GM21529 (cell line): ENCODE results near the gene DLST.

Experiments
- ATAC-seq: cut with Tn5 transposase; IDR thresholded peaks from one replicate; pipeline ENCODE4 v1.9.1; 2021; ENCODE audit not compliant: unreplicated experiment

The DLST gene

GRCh38 chr14:74860899-74861733 is 20.6 kb upstream of the DLST start:
- ATAC-seq, result peak; percentile 61

DNA sequence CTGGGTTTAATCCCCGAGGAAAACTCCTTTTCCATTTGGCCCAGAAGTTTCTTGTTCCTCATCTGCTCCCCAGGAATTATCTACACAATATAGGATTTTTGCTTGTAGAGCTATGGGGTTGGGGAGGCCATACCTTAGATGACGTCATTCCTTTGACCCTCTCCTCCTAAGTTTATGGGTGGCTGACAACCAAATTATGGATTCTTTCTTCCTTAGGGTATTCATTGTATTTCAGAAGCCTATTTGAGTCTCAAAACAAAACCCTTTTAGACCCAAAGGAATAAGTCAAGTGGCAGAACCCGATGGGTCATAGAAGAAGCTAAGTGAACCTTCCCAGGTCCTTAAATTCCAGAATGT is 20.0 kb upstream of the DLST start:
- no peak for ATAC-seq

DNA sequence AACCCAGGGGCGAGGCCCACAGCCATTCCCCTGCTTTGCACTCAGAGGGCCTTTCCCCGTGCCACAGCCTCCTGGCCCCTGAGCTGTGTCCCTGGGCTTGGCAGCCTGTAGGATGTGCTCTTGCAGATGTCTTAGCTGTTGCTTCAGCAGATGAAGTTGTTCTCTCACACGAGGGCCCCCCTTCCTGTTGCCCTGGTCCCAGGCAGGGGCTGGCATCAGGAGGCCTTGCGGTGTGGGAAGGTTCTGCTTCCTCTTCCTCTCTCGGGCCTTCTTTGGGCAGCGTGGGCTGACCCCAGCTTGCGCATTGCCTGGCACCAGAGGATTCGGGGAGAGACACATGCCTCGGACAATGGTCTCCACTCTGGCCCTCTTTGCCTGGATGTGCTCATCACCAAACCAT is 18.4 kb upstream of the DLST start:
- ATAC-seq, result no peak

GRCh38 chr14:74864198-74864597 is 17.5 kb upstream of the DLST start:
- ATAC-seq, result no peak

DNA sequence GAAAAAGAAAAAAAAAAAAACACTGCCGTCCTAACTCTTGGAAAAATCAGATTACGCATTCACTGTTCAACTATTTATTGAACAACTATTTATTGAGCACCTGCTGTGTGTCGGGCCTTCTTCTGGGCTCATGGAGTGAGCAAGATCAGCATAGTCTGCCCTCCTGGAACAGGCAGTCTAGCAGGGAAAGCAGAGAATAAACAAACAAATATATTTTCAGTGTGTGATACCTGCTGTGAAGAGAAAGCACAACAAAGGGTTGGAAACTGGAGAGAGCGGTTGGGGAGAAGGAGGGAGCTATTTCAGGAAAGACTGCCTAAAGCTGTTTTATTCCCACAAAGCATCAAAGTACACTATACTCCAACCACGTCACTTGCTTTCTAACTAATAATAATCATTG is 16.6 kb upstream of the DLST start:
- ATAC-seq, result no peak

GRCh38 chr14:74866708-74867389 is 14.9 kb upstream of the DLST start:
- no peak for ATAC-seq

GRCh38 chr14:74867673-74868072 is 14.0 kb upstream of the DLST start:
- no peak for ATAC-seq

DNA sequence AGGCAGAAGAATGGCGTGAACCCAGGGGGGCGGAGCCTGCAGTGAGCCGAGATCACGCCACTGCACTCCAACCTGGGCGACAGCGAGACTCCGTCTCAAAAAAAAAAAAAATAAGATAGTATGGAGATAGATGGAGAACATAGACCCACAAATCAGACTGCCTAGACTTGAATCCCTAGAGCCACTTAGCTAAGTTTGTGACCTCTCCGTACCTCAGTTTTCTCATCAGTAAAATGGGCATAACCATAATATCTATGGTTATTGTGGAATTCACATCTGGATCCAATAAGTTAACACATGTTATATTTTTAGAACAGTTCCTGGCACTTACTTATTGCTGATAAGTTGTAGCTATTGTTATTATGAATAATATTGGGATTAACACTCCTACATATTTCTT is 13.0 kb upstream of the DLST start:
- ATAC-seq, result no peak

DNA sequence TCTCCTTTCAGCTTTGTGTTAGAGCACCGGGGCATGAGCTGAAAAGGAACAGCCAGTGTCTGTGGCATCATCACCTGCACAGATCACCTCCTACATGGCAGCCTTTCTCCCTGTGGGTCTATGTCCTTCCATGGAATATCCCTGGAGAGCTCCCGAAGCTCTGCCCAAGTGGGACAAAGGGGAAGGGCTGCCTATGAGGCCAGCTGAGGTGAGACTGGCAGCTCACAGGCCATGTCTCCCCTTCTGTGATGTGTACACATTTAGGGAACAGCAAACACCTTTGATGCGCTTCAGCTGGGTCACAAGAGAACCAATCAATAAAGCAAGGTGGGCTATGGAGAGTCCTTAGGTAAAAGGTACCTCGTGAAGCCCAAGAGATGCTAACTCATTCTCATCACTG is 9.9 kb upstream of the DLST start:
- ATAC-seq, result no peak

- no peak for ATAC-seq
Observed at GRCh38 chr14:74875204-74875603, 6.5 kb upstream of the DLST start.

GRCh38 chr14:74875941-74876913 is 5.5 kb upstream of the DLST start, which contains the start of gene PROX2:
TSS of gene PROX2 (minus strand) at chr14:74876145. CDS start at chr14:74863834, 12,311 bp downstream.
- ATAC-seq, result no peak

- ATAC-seq, result no peak
Observed at GRCh38 chr14:74879427-74880182, 2.1 kb upstream of the DLST start.

DNA sequence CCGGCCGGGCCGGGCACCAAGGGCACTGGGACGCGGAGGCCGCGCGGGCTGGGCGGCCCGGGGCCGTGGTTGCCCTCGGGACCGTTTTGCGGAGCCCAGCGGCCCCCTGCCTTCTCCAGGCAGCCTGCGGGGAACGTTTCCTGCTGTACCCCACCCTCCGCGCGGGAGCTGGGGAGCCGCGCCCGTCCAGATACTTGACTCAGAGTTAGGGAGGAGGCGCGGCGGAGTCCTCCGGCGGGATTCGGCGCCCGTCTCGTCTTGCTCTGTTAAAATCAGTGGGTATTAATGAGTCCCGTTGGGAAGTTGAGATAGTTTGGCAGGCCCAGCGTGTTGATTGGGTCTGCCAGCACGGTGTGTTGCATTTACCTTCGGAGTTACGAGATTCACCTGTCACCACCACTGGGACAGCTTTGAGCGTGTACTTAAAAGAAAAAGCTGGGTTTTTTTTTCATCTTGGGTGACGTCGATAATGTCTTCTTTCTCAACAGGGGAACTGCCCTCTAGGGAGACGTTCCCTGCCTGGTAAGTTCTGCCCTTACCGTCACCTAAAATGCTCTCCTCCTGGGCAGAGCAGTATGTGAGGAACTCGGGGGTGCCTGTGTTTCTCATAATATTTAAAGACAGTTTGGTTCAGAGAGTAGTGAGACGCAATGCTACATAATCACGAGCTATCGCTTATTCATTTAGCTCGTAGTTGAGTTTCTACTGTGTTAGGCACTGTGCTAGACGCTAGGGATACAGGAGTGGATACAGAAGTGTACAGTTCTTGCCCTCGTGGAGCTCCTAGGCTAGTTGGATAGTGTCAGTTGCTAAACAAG is 596 bp downstream of the DLST start:
- ATAC-seq, result peak; percentile 34

GRCh38 chr14:74886001-74886400 is 4.3 kb downstream of the DLST start:
- ATAC-seq, result no peak

DNA sequence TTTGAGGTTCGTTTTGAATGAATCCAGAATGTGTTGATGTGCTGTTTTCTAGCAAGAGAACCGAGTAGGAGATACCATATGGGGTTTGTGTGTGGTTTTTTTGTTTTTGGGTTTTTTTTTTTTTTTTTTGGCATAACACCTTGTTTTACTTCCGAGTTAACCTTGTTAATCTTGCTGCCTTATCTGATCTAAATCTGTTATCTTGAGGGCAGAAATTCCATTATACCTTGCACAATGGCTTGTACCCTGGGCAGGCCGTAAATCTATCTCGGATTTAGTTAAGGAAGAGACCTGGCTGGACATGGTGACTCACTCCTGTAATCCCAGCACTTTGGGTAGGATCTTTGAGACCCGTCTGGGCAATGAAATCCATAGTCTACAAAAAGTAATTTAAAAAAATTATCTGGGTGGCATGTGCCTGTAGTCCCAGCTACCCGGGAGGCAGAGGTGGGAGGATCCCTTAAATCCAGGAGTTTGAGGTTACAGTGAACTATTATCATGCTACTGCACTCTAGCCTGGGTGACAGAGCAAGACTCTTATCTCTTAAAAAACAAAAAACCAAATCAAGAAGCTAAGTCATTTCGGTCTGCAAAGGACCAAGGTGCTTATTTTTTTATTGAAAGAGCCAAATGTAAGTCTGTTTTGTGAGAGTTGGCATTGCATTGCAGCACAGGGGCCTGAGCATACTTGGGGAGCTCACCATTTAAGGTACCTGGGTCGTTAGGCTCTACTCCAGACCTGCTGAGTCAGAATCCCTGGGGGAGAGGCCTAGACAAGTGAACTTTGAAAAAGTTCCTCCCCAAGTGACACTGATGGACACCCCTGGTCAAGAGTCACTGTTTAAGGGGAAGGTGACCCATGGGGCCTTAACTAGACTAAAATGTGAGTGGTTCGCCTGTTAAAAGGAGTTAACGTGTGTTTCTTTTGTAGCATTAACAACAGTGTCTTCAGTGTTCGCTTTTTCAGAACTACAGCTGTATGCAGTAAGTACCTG is 6.7 kb downstream of the DLST start:
- no peak for ATAC-seq

DNA sequence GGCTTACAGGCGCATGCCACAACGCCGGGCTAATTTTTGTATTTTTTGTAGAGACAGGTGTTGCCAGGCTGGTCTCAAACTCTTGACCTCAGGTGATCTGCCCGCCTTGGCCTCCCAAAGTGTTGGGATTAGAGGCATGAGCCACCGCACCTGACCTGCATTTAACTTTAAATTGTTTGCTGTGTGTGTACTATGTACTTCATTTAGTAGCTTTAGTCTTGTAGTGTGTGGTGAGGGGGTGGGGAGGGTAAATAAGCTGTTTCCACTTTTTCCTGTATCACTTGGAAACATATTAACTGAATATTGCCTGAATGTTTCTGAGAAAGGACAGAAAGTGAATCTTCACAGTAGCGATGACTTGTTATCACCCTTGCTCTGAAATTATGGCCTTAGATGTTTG is 8.5 kb downstream of the DLST start:
- ATAC-seq, result no peak

- no peak for ATAC-seq
Observed at GRCh38 chr14:74891870-74892269, 10.2 kb downstream of the DLST start.

GRCh38 chr14:74892745-74893144 is 11.0 kb downstream of the DLST start:
- peak; percentile 6 for ATAC-seq
